ENCODE results near the gene CNTNAP2. TPM values are rescaled to one million over a fixed set of nuclear protein-coding genes. Genes with fewer than 3 reads are reported as not detected.

Gene CNTNAP2
- total and polyA plus RNA-seq, 2 of the 8 experiments (the other 6 are each of a cell fraction or from before 2014, with no cell fraction given) = 27.9 to 71.0 TPM

DNA sequence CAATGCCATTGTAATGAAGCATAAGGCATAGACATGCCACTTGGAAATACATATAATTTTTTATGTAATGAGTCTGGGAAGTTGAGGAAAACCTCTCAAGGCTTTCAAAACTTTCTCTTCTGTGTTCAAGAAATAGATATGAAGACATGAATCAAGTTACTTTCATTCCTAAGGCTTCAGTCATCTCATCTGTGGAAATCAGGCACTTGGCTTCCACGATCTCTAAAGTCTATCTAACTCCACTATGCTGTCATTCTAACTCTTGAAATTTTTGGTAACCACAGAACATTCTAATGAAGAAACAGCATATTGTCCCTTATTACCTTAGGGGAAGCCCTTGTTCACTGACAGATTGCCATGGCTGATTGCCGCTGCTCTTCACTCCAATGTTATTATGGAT lies 242.6 kb downstream of the CNTNAP2 start:
- H3K27ac ChIP-seq (ENCODE audit: low read depth, low read length) = no peak overlapping the region
- no peaks in the 10 kb centered on the region for H3K36me3 ChIP-seq (ENCODE audit: control insufficient read depth in 2 of 4, insufficient read depth in 4 of 4, low read length in 3 of 4)
- H2BK15ac ChIP-seq (ENCODE audit: low read length) = no peak overlapping the region
- H4K8ac ChIP-seq (ENCODE audit: extremely low read depth, insufficient read depth, low read length) = no peak overlapping the region
- ChIA-PET CTCF (ENCODE audit: partially characterized antibody) (no interaction called here), POLR2A (ENCODE audit: partially characterized antibody) (no interaction called here)
- no peak overlapping the region for H2BK5ac ChIP-seq (ENCODE audit: low read depth, low read length)
- H2BK20ac ChIP-seq (ENCODE audit: low read length) = no peak overlapping the region
- H3K18ac ChIP-seq (ENCODE audit: extremely low read depth, low read length) = no peak overlapping the region
- no peak overlapping the region for H2BK12ac ChIP-seq (ENCODE audit: low read depth, low read length)
- no peak overlapping the region for H3K4me3 ChIP-seq (ENCODE audit: extremely low read depth in 1 of 4, insufficient read depth in 2 of 4, low read depth in 3 of 4, low read length in 4 of 4)
- TF ChIP-seq NANOG (IDR thresholded peaks at IDR 0.05; ENCODE audit: insufficient read depth, low read depth, low read length, poor library complexity, severe bottlenecking) (no peak), CBX5 (IDR thresholded peaks at IDR 0.05; ENCODE audit: low read depth, low read length) (no peak), FOSL1 (IDR thresholded peaks at IDR 0.05; ENCODE audit: insufficient read depth, low read depth, low read length) (no peak), EGR1 (IDR thresholded peaks at IDR 0.05; ENCODE audit: borderline replicate concordance, low read depth, low read length) (no peak), SUZ12 (IDR thresholded peaks at IDR 0.05; ENCODE audit: low read length) (no peak), EP300 (IDR thresholded peaks at IDR 0.05; ENCODE audit: borderline replicate concordance in 1 of 2, low read depth in 2 of 2, low read length in 2 of 2) (no peak), SP2 (IDR thresholded peaks at IDR 0.05; ENCODE audit: low read length) (no peak), SRF (IDR thresholded peaks at IDR 0.05; ENCODE audit: low read depth, low read length) (no peak), BCL11A (IDR thresholded peaks at IDR 0.05; ENCODE audit: low read depth in 2 of 2, low read length in 2 of 2) (no peak), KDM1A (IDR thresholded peaks at IDR 0.05; ENCODE audit: borderline replicate concordance, low read length) (no peak)
- H4K20me1 ChIP-seq (replicated peaks in 1 of 2; ENCODE audit: control insufficient read depth in 1 of 2, insufficient read depth in 2 of 2, low read length in 2 of 2) = no peaks in the 10 kb centered on the region
- H3K4me2 ChIP-seq (ENCODE audit: insufficient read depth in 1 of 2, low read depth in 2 of 2, low read length in 2 of 2) = no peak overlapping the region
- no peak overlapping the region for H3K23ac ChIP-seq (ENCODE audit: insufficient read length)
- no peaks in the 10 kb centered on the region for H3K4me1 ChIP-seq (replicated peaks in 1 of 4; ENCODE audit: control insufficient read depth in 3 of 4, insufficient read depth in 4 of 4, low read length in 3 of 4)
- no peaks in the 10 kb centered on the region for H3K9me3 ChIP-seq (ENCODE audit: insufficient read depth in 2 of 2, low read depth in 1 of 2, low read length in 1 of 2)
- no peak overlapping the region for H3K9ac ChIP-seq (replicated peaks in 1 of 4; ENCODE audit: extremely low read depth in 1 of 4, low read depth in 3 of 4, low read length in 3 of 4)
- FAIRE-seq (no peak), DNase-seq (ENCODE audit: low read depth in 1 of 2, low spot score in 2 of 2) (no peak)
- H2AFZ ChIP-seq (ENCODE audit: low read length) = no peak overlapping the region
- 93% methylated on average over 2 of the region's 2 CpGs; no CpG with 5 or more reads in 1 of the 2 experiments for WGBS, 2 experiments (ENCODE audit: extremely low coverage in 1 of 2, insufficient coverage in 1 of 2, insufficient read length in 1 of 2, insufficient replicate concordance in 2 of 2, low coverage in 1 of 2, low lambda C conversion rate in 2 of 2, missing lambda C conversion rate in 1 of 2)
- no peaks in the 10 kb centered on the region for H3K27me3 ChIP-seq (replicated peaks in 1 of 4; ENCODE audit: control insufficient read depth in 3 of 4, extremely low read depth in 1 of 4, insufficient read depth in 3 of 4, low read length in 3 of 4)
- H3K79me2 ChIP-seq (ENCODE audit: control insufficient read depth in 1 of 2, insufficient read depth in 2 of 2, low read length in 2 of 2) = no peaks in the 10 kb centered on the region
- H2BK120ac ChIP-seq (replicated peaks; ENCODE audit: low read depth, low read length) = no peak overlapping the region
- no peak overlapping the region for H4K5ac ChIP-seq (ENCODE audit: insufficient read length, low read depth, low read length)
- no peak overlapping the region for H3K56ac ChIP-seq (replicated peaks; ENCODE audit: insufficient read length, low read depth, low read length)
- no peak overlapping the region for H4K91ac ChIP-seq (replicated peaks; ENCODE audit: insufficient read length, low read length)
- no peaks in the 10 kb centered on the region; the same call in 1 of the 2 replicates for H3K23me2 ChIP-seq (ENCODE audit: low read depth, low read length)
- H3K14ac ChIP-seq (ENCODE audit: insufficient read length) = no peak overlapping the region
- no peak overlapping the region for H3K4ac ChIP-seq (replicated peaks; ENCODE audit: insufficient read length, low read depth, low read length)
- H3K79me1 ChIP-seq (ENCODE audit: low read depth, low read length) = no peaks in the 10 kb centered on the region
- H2AK5ac ChIP-seq (ENCODE audit: low read depth, low read length) = no peak overlapping the region
